SK-N-SH (cell line): ENCODE measurements around the gene BSG. TPM values are rescaled to one million over a fixed set of nuclear protein-coding genes. Genes with fewer than 3 reads are reported as not detected.

Source experiments
- CTCF ChIA-PET: fragments of 300-600, 350-600 bp; formaldehyde crosslinking; extraction: SDS; loops from one replicate; lab custom pipeline; 2021; lab: Yijun Ruan, JAX
- POLR2A ChIA-PET: fragments of 350-600 bp; sonication (Branson Sonifier 250); formaldehyde crosslinking; extraction: SDS; loops from one replicate; lab custom pipeline; 2020; ENCODE audit warnings: antibody characterized with exemption, inconsistent platforms; lab: Yijun Ruan, JAX
- DNase-seq: peaks from one replicate; pipeline ENCODE4 v3.0.0; 2012
- H2AFZ ChIP-seq: fragments of 200-600 bp; sonication (generic); 2 replicates; pipeline ENCODE4 v1.8.1; 2016; ENCODE audit warnings: antibody characterized with exemption, mild to moderate bottlenecking, low read depth
- H3F3A ChIP-seq: fragments of 200-600 bp; sonication (generic); replicated peaks from 2 replicates; pipeline ENCODE3; 2016; ENCODE audit warnings: antibody characterized with exemption, mild to moderate bottlenecking; ENCODE audit not compliant: insufficient read depth
- H3K27ac ChIP-seq, 2 experiments: fragments of 200-500 bp in 1 of 2; fragments of 200-600 bp in 1 of 2; sonication (Bioruptor generic) in 1 of 2; sonication (generic), shearing (Covaris generic) in 1 of 2; 2 replicates each; pipeline versions ENCODE4 v1.5.1 to v1.6.1; 2014 to 2016; ENCODE audit warnings: low read depth in 2 of 2, inconsistent platforms in 1 of 2, low read length in 1 of 2, mild to moderate bottlenecking in 1 of 2, mixed read lengths in 1 of 2
- H3K27me3 ChIP-seq: fragments of 200-600 bp; sonication (generic), shearing (Covaris generic); 2 replicates; pipeline ENCODE4 v1.6.1; 2016; ENCODE audit warnings: mixed run types; ENCODE audit not compliant: insufficient read depth
- H3K36me3 ChIP-seq, 2 experiments: fragments of 200-500 bp in 1 of 2; fragments of 200-600 bp in 1 of 2; sonication (Bioruptor generic) in 1 of 2; sonication (generic) in 1 of 2; replicated peaks in 1 of 2; 2 replicates each; pipeline versions ENCODE3 to v1.5.1; 2014 to 2016; ENCODE audit warnings: low read length in 1 of 2, mild to moderate bottlenecking in 1 of 2; ENCODE audit not compliant: insufficient read depth in 2 of 2, control insufficient read depth in 1 of 2
- H3K4me1 ChIP-seq, 2 experiments: fragments of 200-500 bp in 1 of 2; fragments of 200-600 bp in 1 of 2; sonication (Bioruptor generic) in 1 of 2; sonication (generic), shearing (Covaris generic) in 1 of 2; 2 replicates each; pipeline versions ENCODE4 v1.5.1 to v1.6.1; 2014 to 2016; ENCODE audit warnings: low read depth in 1 of 2, low read length in 1 of 2, mixed run types in 1 of 2; ENCODE audit not compliant: insufficient read depth in 2 of 2, control insufficient read depth in 1 of 2
- H3K4me2 ChIP-seq: fragments of 200-600 bp; sonication (generic), shearing (Covaris generic); 2 replicates; pipeline ENCODE4 v1.6.1; 2017; ENCODE audit warnings: mixed run types
- H3K4me3 ChIP-seq, 2 experiments: fragments of 200-500 bp in 1 of 2; fragments of 200-600 bp in 1 of 2; sonication (Bioruptor generic) in 1 of 2; sonication (generic), shearing (Covaris generic) in 1 of 2; 2 replicates each; pipeline versions ENCODE4 v1.5.1 to v1.8.1; 2014 to 2016; ENCODE audit warnings: low read depth in 2 of 2, inconsistent platforms in 1 of 2, low read length in 1 of 2, mild to moderate bottlenecking in 1 of 2, mixed read lengths in 1 of 2, moderate library complexity in 1 of 2
- H3K79me2 ChIP-seq: fragments of 200-600 bp; sonication (generic); 2 replicates; pipeline ENCODE4 v1.8.1; 2017; ENCODE audit warnings: mild to moderate bottlenecking; ENCODE audit not compliant: insufficient read depth
- H3K9ac ChIP-seq: fragments of 200-600 bp; sonication (generic); 2 replicates; pipeline ENCODE4 v1.6.1; 2017; ENCODE audit warnings: mixed run types
- H3K9me2 ChIP-seq: fragments of 200-600 bp; sonication (generic); 2 replicates; pipeline ENCODE4 v1.6.1; 2017; ENCODE audit warnings: mixed run types
- H3K9me3 ChIP-seq: fragments of 200-600 bp; sonication (generic); 2 replicates; pipeline ENCODE4 v1.6.1; 2017; ENCODE audit warnings: mixed run types, mild to moderate bottlenecking, moderate library complexity
- H4K20me1 ChIP-seq: fragments of 200-600 bp; sonication (generic); 2 replicates; pipeline ENCODE4 v1.6.1; 2017; ENCODE audit warnings: mild to moderate bottlenecking, mixed run types; ENCODE audit not compliant: insufficient read depth
- CTCF ChIP-seq: fragments of 200-600 bp; sonication (generic); IDR thresholded peaks from 2 replicates; pipeline ENCODE4 v1.6.1; 2017; ENCODE audit warnings: antibody characterized with exemption, mild to moderate bottlenecking, moderate library complexity
- ELF1 ChIP-seq: IDR thresholded peaks from 2 replicates; pipeline ENCODE4 v1.4.0; 2012
- EP300 ChIP-seq, 2 experiments: IDR thresholded peaks; 2 replicates each; pipeline versions ENCODE4 v1.4.0 to v1.6.1; 2012; ENCODE audit warnings: borderline replicate concordance in 1 of 2, low read depth in 1 of 2, low read length in 1 of 2
- JUND ChIP-seq: IDR thresholded peaks from 2 replicates; pipeline ENCODE4 v1.4.0; 2012
- MEF2A ChIP-seq: IDR thresholded peaks from 2 replicates; pipeline ENCODE4 v1.4.0; 2012; ENCODE audit warnings: low read depth, borderline replicate concordance
- SIN3A ChIP-seq: IDR thresholded peaks from 2 replicates; pipeline ENCODE4 v1.6.1; 2012; ENCODE audit warnings: low read depth, mild to moderate bottlenecking, low read length, moderate library complexity, borderline replicate concordance
- SMC3 ChIP-seq: IDR thresholded peaks from 2 replicates; pipeline ENCODE4 v1.6.1; 2012; ENCODE audit warnings: low read depth, low read length, improper control_type of control experiment
- YY1 ChIP-seq: IDR thresholded peaks from 2 replicates; pipeline ENCODE4 v1.4.0; 2012; ENCODE audit warnings: low read depth, mild to moderate bottlenecking
- ZBTB33 ChIP-seq: IDR thresholded peaks from 2 replicates; pipeline ENCODE4 v1.4.0; 2012; ENCODE audit warnings: low read depth, borderline replicate concordance
- WGBS: methylation state at CpG from one replicate; pipeline ENCODE4 v1.1.6; 2017; ENCODE audit warnings: low lambda C conversion rate; 5-methylcytosine and 5-hydroxymethylcytosine counted together
- polyA plus RNA-seq, 3 experiments: library from polyadenylated mRNA; depleted of rRNA; stranded (reverse); fragments of >200 nt; gene quantifications; 2 replicates each; pipeline ENCODE4 v1.2.3, GENCODE V29; 2012
- TF ChIP-seq, protein P1 (sequence below): fragments of 150-350 bp; IDR thresholded peaks from 2 replicates; pipeline ENCODE4 v1.6.1; 2017; ENCODE audit warnings: antibody characterized with exemption, low read length, low read depth, borderline replicate concordance
- TF ChIP-seq, protein P2 (sequence below): IDR thresholded peaks from 2 replicates; pipeline ENCODE4 v1.6.1; 2012; ENCODE audit warnings: mild to moderate bottlenecking, low read depth, low read length, moderate library complexity

The BSG gene
- polyA plus RNA-seq, 1 of the 3 experiments (the other 2 are of a cell fraction) = 835 TPM

DNA sequence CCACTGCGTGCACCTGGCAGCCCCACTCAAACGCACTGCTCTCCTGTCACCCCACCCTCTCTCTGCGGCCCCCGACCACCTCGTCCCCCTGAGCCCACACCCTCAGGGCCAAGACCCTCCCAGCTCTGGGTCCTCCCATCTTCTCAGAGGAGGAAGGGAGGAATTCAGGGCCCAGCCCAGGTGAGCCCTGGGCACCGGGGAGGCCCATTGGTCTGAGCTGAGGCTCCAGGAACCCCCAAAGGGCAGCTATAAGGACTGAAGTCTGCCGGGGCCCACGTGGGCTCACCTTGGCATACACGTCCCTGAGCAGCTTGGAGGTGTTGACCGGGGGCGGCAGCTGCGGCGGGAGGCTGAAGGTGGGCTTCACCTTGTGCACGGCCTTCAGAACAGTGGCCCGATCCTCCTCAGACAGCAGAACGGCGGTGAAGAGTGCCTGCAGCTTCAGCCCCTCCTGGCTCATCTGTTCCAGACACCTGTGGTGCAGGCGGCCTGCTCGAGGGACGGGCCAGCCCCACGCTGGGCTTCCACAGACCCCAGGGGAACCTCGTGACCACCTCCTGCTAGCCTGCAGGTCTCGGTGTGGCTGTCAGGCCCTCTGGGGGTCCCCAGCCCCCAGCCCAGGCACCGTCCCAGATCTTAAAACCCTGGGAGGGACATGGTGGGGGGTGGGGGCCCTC is 52.2 kb downstream of the BSG start:
- Histone ChIP-seq H3K79me2 (peaks cover 6% of the 10 kb centered on the region; the same call in 1 of the 2 replicates), H3F3A (no peaks in the 10 kb centered on the region), H3K9me3 (no peaks in the 10 kb centered on the region), H3K4me2 (no peak overlapping the region)
- 96% methylated on average over 9 of the region's 24 CpGs for WGBS
- POLR2A ChIA-PET = no interaction called here
- CTCF ChIA-PET = interaction anchor here (1.2 to 2.2 kb wide), 4 partner anchors 18 to 75 kb away, joined by 3 to 10 read pairs (median 4); no protein-coding TSS in a partner anchor
- TF ChIP-seq YY1 (no peak), ELF1 (no peak), CTCF (no peak), SIN3A (no peak), JUND (no peak), SMC3 (no peak)
- TF ChIP-seq, protein P1, sequence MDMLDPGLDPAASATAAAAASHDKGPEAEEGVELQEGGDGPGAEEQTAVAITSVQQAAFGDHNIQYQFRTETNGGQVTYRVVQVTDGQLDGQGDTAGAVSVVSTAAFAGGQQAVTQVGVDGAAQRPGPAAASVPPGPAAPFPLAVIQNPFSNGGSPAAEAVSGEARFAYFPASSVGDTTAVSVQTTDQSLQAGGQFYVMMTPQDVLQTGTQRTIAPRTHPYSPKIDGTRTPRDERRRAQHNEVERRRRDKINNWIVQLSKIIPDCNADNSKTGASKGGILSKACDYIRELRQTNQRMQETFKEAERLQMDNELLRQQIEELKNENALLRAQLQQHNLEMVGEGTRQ = no peak
- TF ChIP-seq, all 33 proteins: peak for 0
- no peak overlapping the region for H3K9ac ChIP-seq
- 0 out of 2 replicates have a peak, but pooled peaks cover 7% of the 10 kb centered on the region for H4K20me1 ChIP-seq
- H3K4me1 ChIP-seq = peaks cover 0 to 5% of the 10 kb centered on the region in 2 experiments; a peak in 1 of 4 replicates
- H3K27me3 ChIP-seq = no peaks in the 10 kb centered on the region
- H3K4me3 ChIP-seq = no peak overlapping the region
- no peak overlapping the region for H2AFZ ChIP-seq
- H3K9me2 ChIP-seq = no peaks in the 10 kb centered on the region
- peak overlapping the region in 1 of 2 experiments; percentile 52; a peak in 1 of 4 replicates for H3K27ac ChIP-seq
- DNase-seq = no peak
- H3K36me3 ChIP-seq = peaks cover 8 to 24% of the 10 kb centered on the region in 2 experiments

DNA sequence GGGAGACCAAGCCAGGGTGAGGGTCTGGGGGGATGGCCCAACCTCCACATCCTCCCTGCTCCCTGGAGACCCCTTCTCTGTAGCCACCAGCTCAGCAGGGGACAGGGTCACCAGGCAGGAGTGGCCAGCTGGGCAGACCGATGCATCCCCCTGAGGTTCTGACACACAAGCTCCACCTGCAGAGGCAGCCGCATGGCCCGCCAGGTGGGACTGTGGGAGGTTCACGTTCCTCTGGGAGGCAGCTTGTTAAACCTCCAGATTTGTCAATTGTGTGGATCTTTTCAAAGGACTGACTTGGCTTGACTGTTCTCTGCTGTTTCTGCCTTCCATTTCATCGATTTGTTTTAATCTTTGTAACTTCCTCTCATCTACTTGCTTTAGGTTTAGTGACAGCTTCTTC is 52.9 kb downstream of the BSG start:
- Histone ChIP-seq H3K79me2 (peaks cover 6% of the 10 kb centered on the region; the same call in 1 of the 2 replicates), H3K4me2 (no peak overlapping the region), H3K9me3 (no peaks in the 10 kb centered on the region), H2AFZ (no peak overlapping the region), H3K4me1 (peaks cover 0 to 10% of the 10 kb centered on the region in 2 experiments; a peak in 1 of 4 replicates), H4K20me1 (0 out of 2 replicates have a peak, but pooled peaks cover 7% of the 10 kb centered on the region), H3F3A (no peaks in the 10 kb centered on the region), H3K27ac (no peak overlapping the region), H3K9me2 (no peaks in the 10 kb centered on the region), H3K36me3 (peaks cover 8 to 20% of the 10 kb centered on the region in 2 experiments), H3K27me3 (no peaks in the 10 kb centered on the region), H3K4me3 (no peak overlapping the region), H3K9ac (no peak overlapping the region)
- ChIA-PET POLR2A (no interaction called here), CTCF (interaction anchor here (1.5 to 2.2 kb wide), 2 partner anchors 19 to 76 kb away, joined by 3 to 10 read pairs; no protein-coding TSS in a partner anchor)
- DNase-seq = no peak
- TF ChIP-seq, protein P2, sequence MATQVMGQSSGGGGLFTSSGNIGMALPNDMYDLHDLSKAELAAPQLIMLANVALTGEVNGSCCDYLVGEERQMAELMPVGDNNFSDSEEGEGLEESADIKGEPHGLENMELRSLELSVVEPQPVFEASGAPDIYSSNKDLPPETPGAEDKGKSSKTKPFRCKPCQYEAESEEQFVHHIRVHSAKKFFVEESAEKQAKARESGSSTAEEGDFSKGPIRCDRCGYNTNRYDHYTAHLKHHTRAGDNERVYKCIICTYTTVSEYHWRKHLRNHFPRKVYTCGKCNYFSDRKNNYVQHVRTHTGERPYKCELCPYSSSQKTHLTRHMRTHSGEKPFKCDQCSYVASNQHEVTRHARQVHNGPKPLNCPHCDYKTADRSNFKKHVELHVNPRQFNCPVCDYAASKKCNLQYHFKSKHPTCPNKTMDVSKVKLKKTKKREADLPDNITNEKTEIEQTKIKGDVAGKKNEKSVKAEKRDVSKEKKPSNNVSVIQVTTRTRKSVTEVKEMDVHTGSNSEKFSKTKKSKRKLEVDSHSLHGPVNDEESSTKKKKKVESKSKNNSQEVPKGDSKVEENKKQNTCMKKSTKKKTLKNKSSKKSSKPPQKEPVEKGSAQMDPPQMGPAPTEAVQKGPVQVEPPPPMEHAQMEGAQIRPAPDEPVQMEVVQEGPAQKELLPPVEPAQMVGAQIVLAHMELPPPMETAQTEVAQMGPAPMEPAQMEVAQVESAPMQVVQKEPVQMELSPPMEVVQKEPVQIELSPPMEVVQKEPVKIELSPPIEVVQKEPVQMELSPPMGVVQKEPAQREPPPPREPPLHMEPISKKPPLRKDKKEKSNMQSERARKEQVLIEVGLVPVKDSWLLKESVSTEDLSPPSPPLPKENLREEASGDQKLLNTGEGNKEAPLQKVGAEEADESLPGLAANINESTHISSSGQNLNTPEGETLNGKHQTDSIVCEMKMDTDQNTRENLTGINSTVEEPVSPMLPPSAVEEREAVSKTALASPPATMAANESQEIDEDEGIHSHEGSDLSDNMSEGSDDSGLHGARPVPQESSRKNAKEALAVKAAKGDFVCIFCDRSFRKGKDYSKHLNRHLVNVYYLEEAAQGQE = no peak
- no peak for TF ChIP-seq CTCF
- TF ChIP-seq ZBTB33 = no peak
- TF ChIP-seq MEF2A = no peak
- TF ChIP-seq, protein P1 = no peak
- no peak for TF ChIP-seq EP300 (IDR thresholded peaks at IDR 0.05; ENCODE audit: borderline replicate concordance in 1 of 2, low read depth in 1 of 2, low read length in 1 of 2)
- WGBS = 99% methylated on average over 4 of the region's 5 CpGs
